D721Med (cell line): Measurements from ENCODE around the gene EFCAB11.

ENCODE experiments used
- DNase-seq: peaks from one replicate; pipeline ENCODE4 v3.0.0; 2011; ENCODE audit warnings: low spot score; ENCODE audit not compliant: insufficient read length
- FAIRE-seq: peaks from 2 replicates; lab custom pipeline; 2011; peaks lifted over from hg19 to GRCh38; lab: Jason Lieb, UNC
- TF ChIP-seq, protein P1 (sequence below): IDR thresholded peaks from 2 replicates; pipeline ENCODE4 v1.5.1; 2012; ENCODE audit warnings: mild to moderate bottlenecking, control low read depth; ENCODE audit not compliant: insufficient read depth; ENCODE audit errors: missing control alignments

The EFCAB11 gene

DNA sequence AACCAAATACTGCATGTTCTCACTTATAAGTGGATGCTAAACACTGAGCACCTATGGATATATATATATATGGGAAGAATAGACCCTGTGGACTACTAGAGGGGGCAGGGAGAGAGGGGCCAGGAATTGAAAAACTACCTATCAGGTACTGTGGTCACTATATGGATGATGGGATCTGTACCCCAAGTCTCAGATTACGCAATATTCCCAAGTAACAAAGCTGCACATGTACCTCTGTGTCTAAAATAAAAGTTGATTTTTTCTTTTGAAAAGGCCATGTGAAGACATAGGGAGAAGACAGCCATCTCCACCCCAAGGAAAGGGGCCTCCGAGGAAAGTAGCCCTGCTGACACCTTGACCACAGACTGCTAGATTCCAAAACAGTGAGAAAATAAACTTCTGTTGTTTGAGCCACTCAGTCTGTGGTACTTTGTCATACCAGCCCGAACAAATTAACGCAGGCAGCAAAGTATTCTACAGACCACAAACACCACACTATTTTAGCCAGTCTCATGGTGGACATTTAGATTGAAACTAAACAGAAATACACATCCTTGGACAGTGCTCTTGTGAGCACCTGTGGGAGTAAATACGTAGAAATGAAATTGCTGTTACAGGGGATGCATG, 197.1 kb downstream of the EFCAB11 start:
- DNase-seq (no peak), FAIRE-seq (no peak)
- TF ChIP-seq, protein P1, sequence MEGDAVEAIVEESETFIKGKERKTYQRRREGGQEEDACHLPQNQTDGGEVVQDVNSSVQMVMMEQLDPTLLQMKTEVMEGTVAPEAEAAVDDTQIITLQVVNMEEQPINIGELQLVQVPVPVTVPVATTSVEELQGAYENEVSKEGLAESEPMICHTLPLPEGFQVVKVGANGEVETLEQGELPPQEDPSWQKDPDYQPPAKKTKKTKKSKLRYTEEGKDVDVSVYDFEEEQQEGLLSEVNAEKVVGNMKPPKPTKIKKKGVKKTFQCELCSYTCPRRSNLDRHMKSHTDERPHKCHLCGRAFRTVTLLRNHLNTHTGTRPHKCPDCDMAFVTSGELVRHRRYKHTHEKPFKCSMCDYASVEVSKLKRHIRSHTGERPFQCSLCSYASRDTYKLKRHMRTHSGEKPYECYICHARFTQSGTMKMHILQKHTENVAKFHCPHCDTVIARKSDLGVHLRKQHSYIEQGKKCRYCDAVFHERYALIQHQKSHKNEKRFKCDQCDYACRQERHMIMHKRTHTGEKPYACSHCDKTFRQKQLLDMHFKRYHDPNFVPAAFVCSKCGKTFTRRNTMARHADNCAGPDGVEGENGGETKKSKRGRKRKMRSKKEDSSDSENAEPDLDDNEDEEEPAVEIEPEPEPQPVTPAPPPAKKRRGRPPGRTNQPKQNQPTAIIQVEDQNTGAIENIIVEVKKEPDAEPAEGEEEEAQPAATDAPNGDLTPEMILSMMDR = no peak

- DNase-seq = no peak
- no peak for FAIRE-seq
- TF ChIP-seq, protein P1 = no peak
Observed at GRCh38 chr14:89755816-89756215, 198.7 kb downstream of the EFCAB11 start.

- DNase-seq (no peak), FAIRE-seq (no peak)
- TF ChIP-seq, protein P1 = no peak
Observed at GRCh38 chr14:89753828-89754412, 200.6 kb downstream of the EFCAB11 start.

DNA sequence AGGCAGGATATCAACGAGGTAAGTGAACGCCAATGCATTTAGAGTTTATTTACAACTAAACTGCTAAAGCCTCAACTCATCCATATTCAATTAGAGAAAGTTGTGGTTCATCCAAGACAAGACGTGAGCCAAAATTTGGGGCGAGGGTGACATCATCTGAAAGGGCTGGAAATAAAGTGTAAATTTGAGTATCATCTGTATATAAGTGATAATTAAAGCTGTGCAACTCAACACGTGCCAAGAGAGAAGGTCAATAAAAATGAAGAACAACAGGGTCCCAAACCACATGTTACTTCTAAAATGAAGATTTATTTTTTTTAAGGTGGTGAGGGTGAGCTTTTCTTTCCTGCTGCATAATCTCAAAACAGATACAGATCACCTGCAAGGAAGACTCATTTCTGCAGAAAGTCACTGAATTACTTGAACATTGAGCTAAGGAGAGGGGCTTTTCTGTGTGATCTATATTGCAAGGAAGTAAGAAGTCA, 203.6 kb downstream of the EFCAB11 start:
- no peak for FAIRE-seq
- TF ChIP-seq, protein P1 = no peak
- DNase-seq = no peak

DNA sequence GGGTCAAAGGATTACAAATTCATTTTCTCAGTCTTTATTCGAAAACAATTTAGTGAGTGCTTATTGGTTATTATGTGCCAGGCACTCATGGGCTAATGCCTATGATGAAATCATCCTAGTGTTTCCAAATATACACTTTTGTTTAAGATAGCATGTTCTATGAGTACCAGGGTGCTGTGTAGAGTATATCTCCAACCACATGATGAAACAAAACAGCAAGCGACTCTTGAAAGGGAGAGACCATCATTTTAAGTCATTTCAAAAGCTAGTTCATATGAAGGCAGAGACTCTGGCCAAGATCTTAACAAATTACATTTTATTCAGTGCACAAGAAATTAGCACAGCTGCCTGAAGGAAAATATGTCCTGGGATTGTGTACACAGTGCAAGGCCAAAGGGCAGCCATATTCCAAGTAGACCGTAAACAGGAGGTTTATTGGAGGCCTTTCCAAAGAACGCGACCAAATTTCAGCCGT, 204.2 kb downstream of the EFCAB11 start:
- TF ChIP-seq, protein P1 = no peak
- FAIRE-seq = no peak

DNA sequence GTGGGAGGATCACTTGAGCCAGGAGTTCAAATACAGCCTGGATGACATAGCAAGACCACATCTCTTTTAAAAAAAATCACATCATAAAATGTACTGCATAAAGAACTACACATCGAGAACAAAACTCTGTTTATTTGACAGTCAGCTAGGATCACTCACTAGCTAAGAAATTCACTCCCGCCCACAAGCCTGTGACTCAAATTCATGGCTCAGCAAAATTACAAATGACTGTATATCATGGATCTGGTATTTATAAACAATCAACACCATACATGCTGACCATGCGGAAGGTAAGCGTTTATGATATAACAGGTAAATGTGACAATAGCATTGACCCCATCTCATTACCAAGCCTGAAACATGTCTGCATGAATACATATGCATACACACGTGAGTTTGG, 206.5 kb downstream of the EFCAB11 start:
- FAIRE-seq = no peak
- DNase-seq = no peak
- TF ChIP-seq, protein P1 = no peak

More for the DNA sequence above, 204.2 kb downstream of the EFCAB11 start:
- DNase-seq = no peak

GRCh38 chr14:89747126-89747525, 207.4 kb downstream of the EFCAB11 start:
- FAIRE-seq (no peak), DNase-seq (no peak)
- TF ChIP-seq, protein P1 = no peak
